NCI-H1417 (cell line): ENCODE results near the gene TFF2.
A peak's percentile ranks its signal among the peaks of the same experiment; 100 is the strongest.

Experiments used
- DNase-seq, 3 experiments: peaks; one replicate each; lab custom pipeline; 2025; lab: John Stamatoyannopoulos, UW

TFF2 gene

GRCh38 chr21:42350927-42351426 is at the start of gene TFF2:
Gene TFF2, minus strand, starts transcription at chr21:42350994. Its CDS starts 37 bp downstream, at chr21:42350957.
- DNase-seq, result no peak

- no peak for DNase-seq
Measured at GRCh38 chr21:42400525-42400924, 49.7 kb upstream of the TFF2 start.

GRCh38 chr21:42398436-42399028 is 47.7 kb upstream of the TFF2 start:
- peak in 1 of 3 experiments; percentile 14 for DNase-seq

- no peak for DNase-seq
Measured at GRCh38 chr21:42397746-42398394, 47.1 kb upstream of the TFF2 start.

GRCh38 chr21:42396799-42397745 is 46.3 kb upstream of the TFF2 start:
- peak in 1 of 3 experiments; percentile 14 for DNase-seq

- no peak for DNase-seq
Measured at GRCh38 chr21:42395905-42396651, 45.3 kb upstream of the TFF2 start, which contains the start of gene TMPRSS3. Gene TMPRSS3, minus strand, starts transcription at chr21:42396052. Its CDS starts 635 bp downstream, at chr21:42395417.

GRCh38 chr21:42395302-42395701 is 44.5 kb upstream of the TFF2 start:
- no peak for DNase-seq

GRCh38 chr21:42393443-42393950 is 42.7 kb upstream of the TFF2 start:
- no peak for DNase-seq

GRCh38 chr21:42392731-42393442 is 42.1 kb upstream of the TFF2 start:
- no peak for DNase-seq

- DNase-seq, result no peak
Measured at GRCh38 chr21:42391297-42391696, 40.5 kb upstream of the TFF2 start.

- DNase-seq, result no peak
Measured at GRCh38 chr21:42390696-42391095, 39.9 kb upstream of the TFF2 start.

GRCh38 chr21:42390193-42390592 is 39.4 kb upstream of the TFF2 start:
- DNase-seq, result no peak

- peak in 1 of 3 experiments; percentile 62 for DNase-seq
Measured at GRCh38 chr21:42389449-42389835, 38.6 kb upstream of the TFF2 start.

GRCh38 chr21:42388740-42389448 is 38.1 kb upstream of the TFF2 start:
- no peak for DNase-seq

GRCh38 chr21:42387843-42388340 is 37.1 kb upstream of the TFF2 start:
- DNase-seq, result no peak

- DNase-seq, result no peak
Measured at GRCh38 chr21:42387164-42387563, 36.4 kb upstream of the TFF2 start.

- DNase-seq, result no peak
Measured at GRCh38 chr21:42386034-42386591, 35.3 kb upstream of the TFF2 start.

GRCh38 chr21:42385619-42386018 is 34.8 kb upstream of the TFF2 start:
- no peak for DNase-seq

- no peak for DNase-seq
Measured at GRCh38 chr21:42384989-42385388, 34.2 kb upstream of the TFF2 start.
